Activated CD8-positive, alpha-beta memory T cell treated with anti-CD3 and anti-CD28 coated beads for 24 hours (primary cell): ENCODE measurements around the gene FAM193B.
"Not testable (repeated sequence)": the region's sequence is repeated elsewhere in the genome, so short reads cannot be mapped to it uniquely, and the experiment has no call there.

ENCODE experiments used
- DNase-seq: peaks from one replicate; pipeline ENCODE4 v3.0.0-alpha.2; 2020

FAM193B gene

DNA sequence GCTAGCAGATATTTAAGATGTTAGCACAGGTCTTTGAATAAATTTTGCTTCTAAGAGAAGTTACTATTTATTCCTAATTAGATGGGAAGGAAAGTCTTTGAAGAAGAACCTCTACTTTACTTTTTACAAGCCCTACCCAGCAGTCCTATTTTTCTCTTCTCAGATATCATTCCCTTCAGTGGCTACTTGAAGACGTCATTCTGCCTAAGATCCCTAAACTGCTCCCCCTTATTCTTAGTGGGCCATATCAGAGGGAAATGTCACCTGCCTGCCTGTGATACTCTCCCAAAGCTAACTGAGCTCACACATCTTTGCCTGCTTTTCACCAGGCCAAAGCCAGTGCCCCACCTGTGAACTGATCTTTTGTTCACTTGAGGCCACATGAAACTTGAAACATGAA is 21.1 kb upstream of the FAM193B start:
- no peak for DNase-seq

- DNase-seq = no peak
Measured at GRCh38 chr5:177569894-177570293, 15.5 kb upstream of the FAM193B start.

GRCh38 chr5:177568326-177568725 is 14.0 kb upstream of the FAM193B start:
- DNase-seq = no peak

GRCh38 chr5:177565046-177565445 is 10.7 kb upstream of the FAM193B start:
- no peak for DNase-seq

DNA sequence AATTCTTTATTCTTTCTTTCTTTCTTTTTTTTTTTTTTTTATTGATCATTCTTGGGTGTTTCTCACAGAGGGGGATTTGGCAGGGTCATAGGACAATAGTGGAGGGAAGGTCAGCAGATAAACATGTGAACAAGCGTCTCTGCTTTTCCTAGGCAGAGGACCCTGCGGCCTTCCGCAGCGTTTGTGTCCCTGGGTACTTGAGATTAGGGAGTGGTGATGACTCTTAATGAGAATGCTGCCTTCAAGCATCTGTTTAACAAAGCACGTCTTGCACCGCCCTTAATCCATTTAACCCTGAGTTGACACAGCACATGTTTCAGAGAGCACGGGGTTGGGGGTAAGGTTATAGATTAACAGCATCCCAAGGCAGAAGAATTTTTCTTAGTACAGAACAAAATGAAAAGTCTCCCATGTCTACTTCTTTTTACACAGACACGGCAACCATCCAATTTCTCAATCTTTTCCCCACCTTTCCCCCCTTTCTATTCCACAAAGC is 5.1 kb upstream of the FAM193B start:
- DNase-seq = not testable (repeated sequence)

DNA sequence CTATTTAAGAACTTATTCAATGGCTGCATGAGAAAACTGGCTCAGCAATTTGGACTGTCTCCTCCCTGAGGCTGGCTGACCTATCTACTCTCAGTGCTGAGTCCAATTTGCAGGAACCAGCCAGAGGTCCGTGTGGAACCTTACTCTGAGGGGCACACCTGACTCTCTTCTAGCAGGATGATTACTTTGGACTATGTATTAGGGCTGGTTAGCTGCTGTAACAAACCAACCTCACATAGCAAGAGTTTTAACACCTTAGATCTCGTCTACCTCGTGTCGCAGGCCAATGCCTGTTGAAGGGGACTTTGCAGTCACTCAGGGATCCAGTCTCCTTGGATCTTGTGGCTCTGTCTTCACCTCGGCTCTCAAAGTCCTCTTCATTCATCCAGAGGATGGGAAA is 3.4 kb upstream of the FAM193B start:
- no peak for DNase-seq

DNA sequence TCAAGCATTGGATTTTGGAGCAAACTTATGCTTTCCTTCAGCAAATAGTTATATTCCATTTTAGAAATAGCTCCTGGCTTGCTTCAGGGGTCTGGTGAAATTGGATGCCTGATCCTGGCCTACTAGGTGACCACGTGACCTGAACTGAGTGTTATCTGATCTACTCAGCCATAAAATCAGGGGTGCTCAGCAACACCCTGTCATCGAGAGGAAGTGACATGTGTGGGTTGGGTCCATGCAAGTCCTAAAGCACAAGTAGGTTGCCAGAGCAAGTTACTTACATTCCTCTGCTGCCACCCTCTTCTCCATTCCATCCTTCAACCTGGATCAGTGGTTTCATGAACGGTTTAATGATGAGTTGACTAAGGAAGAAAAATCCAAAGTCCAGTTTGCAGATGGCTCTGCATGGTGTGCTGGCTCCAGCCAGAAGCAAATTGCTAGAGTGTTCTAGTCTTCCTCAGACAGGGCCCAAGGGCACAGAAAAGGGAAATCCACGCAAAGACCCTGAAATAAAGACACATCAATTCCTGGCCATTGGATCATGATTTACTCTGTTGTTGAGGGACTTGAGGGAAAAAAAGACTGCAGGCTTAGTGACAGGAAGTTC is 2.8 kb upstream of the FAM193B start:
- no peak for DNase-seq

DNA sequence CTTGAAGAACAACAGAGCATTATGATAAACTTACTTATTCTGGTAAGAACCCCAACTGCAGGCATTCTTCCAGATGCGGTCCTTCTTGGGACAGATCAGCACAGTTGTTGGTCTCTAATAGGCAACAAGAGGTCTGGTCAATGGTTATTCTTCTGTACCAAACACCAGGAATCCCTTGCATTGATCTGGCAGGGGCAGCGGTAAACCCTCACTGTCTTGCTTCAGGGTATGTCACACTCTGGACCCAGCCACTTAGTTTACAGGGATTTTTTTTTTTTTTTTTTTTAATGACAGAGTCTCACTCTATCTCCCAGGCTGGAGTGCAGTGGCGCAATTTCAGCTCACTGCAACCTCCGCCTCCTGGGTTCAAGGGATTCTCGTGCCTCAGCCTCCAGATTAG is 1.3 kb upstream of the FAM193B start:
- no peak for DNase-seq

- no peak for DNase-seq
Measured at GRCh38 chr5:177555228-177555627, 865 bp upstream of the FAM193B start.

- DNase-seq = peak; percentile 81
Measured at GRCh38 chr5:177553671-177554429, 513 bp downstream of the FAM193B start.

DNA sequence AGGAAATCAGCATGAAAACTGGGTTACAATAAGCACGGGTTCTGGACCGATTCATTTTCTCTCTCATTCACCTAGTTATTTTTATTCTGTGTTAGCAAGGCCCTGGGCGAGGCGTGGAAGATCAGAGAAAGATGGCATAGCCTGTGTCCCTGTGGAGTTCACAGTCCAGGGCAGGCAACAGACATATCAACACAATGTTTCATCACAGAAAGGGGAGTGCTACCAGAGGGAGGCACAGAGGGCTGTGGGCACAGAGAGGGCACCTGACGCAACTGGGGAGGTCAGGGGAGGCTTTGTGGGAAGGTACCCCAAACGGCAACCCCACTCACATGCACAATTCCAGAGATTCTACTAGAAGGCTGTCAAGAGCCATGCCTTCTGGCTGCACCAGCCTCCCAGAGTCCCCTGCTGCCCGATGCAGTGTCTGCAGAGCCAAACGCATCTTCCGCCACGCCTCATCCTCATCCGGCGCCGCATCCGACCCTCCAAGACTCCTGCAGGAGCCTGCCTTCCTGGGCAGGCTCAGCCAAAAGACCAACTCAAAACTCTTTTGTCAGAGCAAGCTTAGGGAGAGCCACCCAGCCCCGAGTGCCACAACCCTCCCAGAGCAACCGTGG is 1.4 kb downstream of the FAM193B start:
- no peak for DNase-seq

DNA sequence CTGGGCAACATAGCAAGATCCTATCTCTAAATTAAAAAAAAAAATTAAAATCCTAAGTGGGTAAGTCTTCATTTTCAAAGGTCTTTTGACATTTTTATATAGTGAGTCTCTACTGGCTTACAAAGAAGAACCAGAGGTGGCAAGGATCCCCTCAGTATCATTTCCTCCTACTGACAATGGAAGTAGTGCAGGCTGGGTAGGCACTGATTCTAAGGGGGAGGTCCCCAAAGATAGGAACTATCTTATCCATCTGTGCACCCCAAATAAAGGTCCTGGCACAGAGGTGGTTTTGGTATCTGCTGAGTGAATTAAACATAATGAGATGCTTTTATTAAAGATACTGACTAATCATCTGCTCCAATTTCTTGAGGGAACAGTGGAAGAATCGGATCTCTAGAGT is 4.2 kb downstream of the FAM193B start:
- no peak for DNase-seq

- no peak for DNase-seq
Measured at GRCh38 chr5:177548495-177548894, 5.9 kb downstream of the FAM193B start.

GRCh38 chr5:177547736-177548135 is 6.6 kb downstream of the FAM193B start:
- DNase-seq = no peak

- DNase-seq = no peak
Measured at GRCh38 chr5:177546258-177546741, 8.1 kb downstream of the FAM193B start.

- no peak for DNase-seq
Measured at GRCh38 chr5:177545487-177546257, 8.7 kb downstream of the FAM193B start.

DNA sequence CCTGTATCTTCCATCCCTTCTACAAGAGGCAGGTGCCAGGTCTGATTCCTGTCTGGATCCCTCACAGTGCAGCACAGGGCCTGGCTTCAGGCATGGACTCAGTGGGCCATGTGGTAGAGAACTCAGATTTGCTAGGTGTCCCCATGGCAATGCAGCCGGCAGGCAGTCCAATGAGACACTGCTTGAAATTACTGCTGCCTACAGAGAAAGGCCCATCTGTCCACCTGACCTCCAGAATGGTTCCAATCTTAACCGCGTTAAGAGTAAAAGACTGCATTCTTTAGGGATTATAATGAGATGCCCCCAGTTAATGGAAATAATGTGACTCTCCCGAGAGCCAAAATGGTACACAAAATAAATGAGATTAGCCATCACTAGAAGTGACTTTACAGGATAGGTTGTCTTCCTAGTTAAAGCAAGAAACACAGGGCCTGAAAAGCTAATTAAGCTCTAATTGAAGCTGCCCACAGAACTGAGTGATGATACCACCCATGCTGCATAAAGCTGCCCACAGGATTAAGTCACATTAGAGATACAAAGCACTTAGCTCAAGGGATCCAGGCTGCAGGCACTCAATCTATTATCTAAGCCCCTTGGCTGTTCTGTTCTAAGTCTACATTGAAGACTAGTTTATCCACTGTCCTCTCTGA is 11.4 kb downstream of the FAM193B start:
- no peak for DNase-seq

DNA sequence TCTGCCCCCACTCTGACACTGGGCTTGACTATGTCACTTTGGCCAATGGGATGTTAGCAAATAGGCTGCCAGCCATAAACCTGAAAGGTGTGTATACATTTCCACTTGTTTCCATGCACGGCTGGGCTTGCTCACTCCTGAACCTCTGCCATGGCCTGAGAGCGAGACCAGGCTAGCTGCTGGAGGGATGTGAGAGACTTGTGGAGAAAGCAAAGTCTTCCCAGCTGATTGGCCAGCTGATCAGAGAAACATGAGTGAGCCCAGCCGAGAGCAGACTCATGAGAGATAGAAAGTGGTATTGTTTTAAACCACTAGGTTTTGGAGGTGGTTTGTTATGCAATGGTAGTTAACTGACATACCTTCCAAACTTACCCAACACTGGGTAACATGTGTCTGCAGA is 13.9 kb downstream of the FAM193B start:
- no peak for DNase-seq

GRCh38 chr5:177539411-177539810 is 15.0 kb downstream of the FAM193B start:
- no peak for DNase-seq

DNA sequence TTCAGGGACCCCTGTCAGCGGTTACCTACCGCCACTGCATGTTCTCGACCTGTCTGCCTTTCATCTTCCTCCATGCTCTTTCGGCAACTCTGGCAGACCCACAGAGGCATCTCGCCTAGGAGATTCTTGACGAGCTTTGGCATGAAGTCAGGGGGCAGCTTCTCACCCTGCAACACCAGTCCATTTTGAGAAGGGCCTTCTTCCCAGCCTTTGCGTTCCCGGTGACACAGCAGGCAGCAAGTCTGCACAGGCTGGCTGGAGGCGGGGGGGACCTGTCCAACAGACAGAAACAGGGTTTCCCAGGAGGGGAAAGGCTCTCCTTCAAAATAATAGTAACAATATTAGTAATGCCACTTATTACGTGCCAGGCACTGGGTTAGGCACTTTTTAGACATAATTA is 15.5 kb downstream of the FAM193B start:
- no peak for DNase-seq

- DNase-seq = no peak
Measured at GRCh38 chr5:177537389-177538361, 16.7 kb downstream of the FAM193B start.
